GM06990 (cell line): ENCODE data around the gene ZNF618.

Experiments
- DNase-seq: peaks from one replicate; pipeline ENCODE4 v3.0.0-alpha.2; 2011; ENCODE audit not compliant: insufficient read length; ENCODE audit errors: extremely low read depth
- H3K27me3 ChIP-seq: replicated peaks from 2 replicates; pipeline ENCODE4 v1.6.0; 2011; ENCODE audit warnings: low read length; ENCODE audit not compliant: control insufficient read depth, insufficient read depth
- H3K36me3 ChIP-seq: 2 replicates; pipeline ENCODE4 v1.5.1; 2011; ENCODE audit warnings: low read length; ENCODE audit not compliant: control insufficient read depth, insufficient read depth
- H3K4me3 ChIP-seq: replicated peaks from 2 replicates; pipeline ENCODE4 v1.5.1; 2011; ENCODE audit warnings: low read depth, mild to moderate bottlenecking, control low read depth, low read length
- TF ChIP-seq, protein P1 (sequence below): IDR thresholded peaks from 2 replicates; pipeline ENCODE4 v1.5.1; 2011; ENCODE audit warnings: low read length, control low read depth, mild to moderate bottlenecking, inconsistent platforms; ENCODE audit not compliant: insufficient read depth, poor library complexity, severe bottlenecking

ZNF618 gene

DNA sequence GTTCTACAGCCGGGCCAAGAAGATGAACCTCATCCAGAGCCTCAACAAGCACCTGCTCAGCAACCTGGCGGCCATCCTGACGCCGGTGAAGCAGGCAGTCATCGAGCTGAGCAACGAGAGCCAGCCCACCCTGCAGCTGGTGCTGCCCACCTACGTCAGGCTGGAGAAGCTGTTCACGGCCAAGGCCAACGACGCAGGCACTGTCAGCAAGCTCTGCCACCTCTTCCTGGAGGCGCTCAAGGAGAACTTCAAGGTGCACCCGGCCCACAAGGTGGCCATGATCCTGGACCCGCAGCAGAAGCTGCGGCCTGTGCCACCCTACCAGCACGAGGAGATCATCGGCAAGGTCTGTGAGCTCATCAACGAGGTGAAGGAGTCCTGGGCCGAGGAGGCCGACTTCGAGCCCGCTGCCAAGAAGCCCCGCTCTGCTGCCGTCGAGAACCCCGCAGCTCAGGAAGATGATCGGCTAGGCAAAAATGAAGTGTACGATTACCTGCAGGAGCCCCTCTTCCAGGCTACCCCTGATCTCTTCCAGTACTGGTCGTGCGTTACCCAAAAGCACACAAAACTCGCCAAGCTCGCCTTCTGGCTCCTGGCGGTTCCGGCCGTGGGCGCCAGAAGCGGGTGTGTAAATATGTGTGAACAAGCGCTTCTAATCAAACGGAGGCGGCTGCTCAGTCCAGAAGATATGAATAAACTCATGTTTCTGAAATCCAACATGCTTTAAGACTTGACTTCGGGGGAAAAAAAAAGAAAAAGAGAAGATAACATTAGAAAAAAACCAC lies 173.5 kb downstream of the ZNF618 start:
- TF ChIP-seq, protein P1, sequence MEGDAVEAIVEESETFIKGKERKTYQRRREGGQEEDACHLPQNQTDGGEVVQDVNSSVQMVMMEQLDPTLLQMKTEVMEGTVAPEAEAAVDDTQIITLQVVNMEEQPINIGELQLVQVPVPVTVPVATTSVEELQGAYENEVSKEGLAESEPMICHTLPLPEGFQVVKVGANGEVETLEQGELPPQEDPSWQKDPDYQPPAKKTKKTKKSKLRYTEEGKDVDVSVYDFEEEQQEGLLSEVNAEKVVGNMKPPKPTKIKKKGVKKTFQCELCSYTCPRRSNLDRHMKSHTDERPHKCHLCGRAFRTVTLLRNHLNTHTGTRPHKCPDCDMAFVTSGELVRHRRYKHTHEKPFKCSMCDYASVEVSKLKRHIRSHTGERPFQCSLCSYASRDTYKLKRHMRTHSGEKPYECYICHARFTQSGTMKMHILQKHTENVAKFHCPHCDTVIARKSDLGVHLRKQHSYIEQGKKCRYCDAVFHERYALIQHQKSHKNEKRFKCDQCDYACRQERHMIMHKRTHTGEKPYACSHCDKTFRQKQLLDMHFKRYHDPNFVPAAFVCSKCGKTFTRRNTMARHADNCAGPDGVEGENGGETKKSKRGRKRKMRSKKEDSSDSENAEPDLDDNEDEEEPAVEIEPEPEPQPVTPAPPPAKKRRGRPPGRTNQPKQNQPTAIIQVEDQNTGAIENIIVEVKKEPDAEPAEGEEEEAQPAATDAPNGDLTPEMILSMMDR = no peak
- Histone ChIP-seq H3K27me3 (peaks cover 2% of the 10 kb centered on the region; the same call in 1 of the 2 replicates), H3K4me3 (no peak overlapping the region), H3K36me3 (no peaks in the 10 kb centered on the region)
- DNase-seq = no peak

DNA sequence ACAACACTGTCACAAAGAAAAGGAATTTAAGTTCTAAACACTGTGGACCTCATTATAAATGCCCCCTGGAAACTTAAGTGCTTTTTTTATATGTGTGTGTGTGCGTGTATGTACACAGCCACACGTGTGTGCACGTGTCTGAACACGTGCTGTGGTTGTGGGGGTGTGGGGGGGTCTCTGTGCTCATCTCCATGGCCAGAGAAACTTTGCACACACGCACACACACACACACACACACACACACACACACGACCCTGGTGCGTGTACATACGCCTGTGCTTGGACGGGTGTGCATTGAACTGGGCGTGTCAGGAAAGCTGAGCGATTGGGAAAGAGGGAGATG lies 174.1 kb downstream of the ZNF618 start:
- TF ChIP-seq, protein P1 = no peak
- Histone ChIP-seq H3K4me3 (no peak overlapping the region), H3K36me3 (no peaks in the 10 kb centered on the region), H3K27me3 (peaks cover 2% of the 10 kb centered on the region; the same call in 1 of the 2 replicates)
- no peak for DNase-seq

DNA sequence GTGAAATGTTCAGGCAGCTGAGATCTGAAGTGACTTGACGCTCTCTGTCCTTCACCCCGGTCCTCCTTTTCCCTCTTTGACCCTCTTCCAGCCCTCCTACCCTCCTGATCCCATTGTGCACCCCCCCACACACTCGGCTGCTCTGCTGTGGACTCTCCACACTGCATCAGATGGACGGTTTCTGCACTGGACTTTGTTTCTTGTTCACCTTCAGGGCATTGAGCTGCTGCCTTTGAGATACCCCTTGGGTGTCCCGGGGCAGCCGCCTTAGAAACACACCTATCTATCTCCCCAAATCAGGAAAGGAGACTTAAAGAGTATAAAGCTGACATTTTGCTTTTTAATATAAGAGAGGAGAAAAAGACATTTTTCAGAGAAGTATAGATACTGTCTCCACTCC lies 174.5 kb downstream of the ZNF618 start:
- peaks cover 2% of the 10 kb centered on the region; the same call in 1 of the 2 replicates for H3K27me3 ChIP-seq
- H3K36me3 ChIP-seq = no peaks in the 10 kb centered on the region
- no peak overlapping the region for H3K4me3 ChIP-seq
- no peak for DNase-seq
- TF ChIP-seq, protein P1 = no peak

DNA sequence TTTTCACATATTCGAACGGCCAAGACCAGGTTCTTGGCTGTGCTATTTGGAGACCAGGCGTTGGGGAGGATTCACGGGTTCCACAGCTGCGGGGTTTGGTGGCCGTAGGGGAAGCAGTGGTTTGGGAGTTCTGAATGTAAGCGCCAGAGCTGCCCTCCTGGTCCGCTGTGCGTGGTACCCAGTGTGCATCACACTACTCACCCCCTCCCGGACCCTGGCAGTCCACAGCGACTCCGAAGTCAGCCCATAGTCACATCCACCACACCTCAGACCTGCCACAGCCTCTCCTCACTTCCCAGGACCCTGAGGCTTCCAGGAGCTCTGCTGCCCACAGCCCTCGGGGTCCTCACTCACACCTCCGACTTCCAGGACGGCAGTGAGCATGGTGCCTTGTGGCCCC lies 175.2 kb downstream of the ZNF618 start:
- DNase-seq = no peak
- Histone ChIP-seq H3K27me3 (peaks cover 2% of the 10 kb centered on the region; the same call in 1 of the 2 replicates), H3K4me3 (no peak overlapping the region), H3K36me3 (no peaks in the 10 kb centered on the region)
- TF ChIP-seq, protein P1 = no peak

DNA sequence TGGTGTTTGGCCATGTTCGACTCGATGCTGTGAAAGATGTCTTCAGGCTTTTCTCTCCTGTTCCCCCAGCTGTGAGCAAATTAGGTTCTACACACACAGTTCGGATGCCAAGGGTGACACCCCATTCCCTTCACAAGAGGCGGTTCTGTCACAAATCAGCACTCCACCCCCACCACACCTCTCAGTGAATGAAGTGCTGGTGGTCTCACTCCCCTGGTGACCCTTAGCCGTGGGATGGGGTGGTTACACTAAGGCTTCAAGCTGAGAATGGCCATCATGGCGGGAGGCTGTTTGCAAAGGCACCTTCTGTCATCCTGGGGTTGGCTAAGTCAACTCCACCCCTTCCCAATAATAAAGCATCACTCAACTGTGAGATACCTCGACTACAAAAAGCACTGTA lies 175.6 kb downstream of the ZNF618 start:
- H3K4me3 ChIP-seq = no peak overlapping the region
- TF ChIP-seq, protein P1 = no peak
- H3K36me3 ChIP-seq = no peaks in the 10 kb centered on the region
- no peak for DNase-seq
- peaks cover 2% of the 10 kb centered on the region; the same call in 1 of the 2 replicates for H3K27me3 ChIP-seq
